HG03354 (cell line): Measurements from ENCODE around the gene ACER2.
"Not testable (repeated sequence)": the region's sequence is repeated elsewhere in the genome, so short reads cannot be mapped to it uniquely, and the experiment has no call there.

Experiments used
- ATAC-seq: cut with Tn5 transposase; IDR thresholded peaks from one replicate; pipeline ENCODE4 v1.9.1; 2021; ENCODE audit warnings: mild to moderate bottlenecking; ENCODE audit not compliant: unreplicated experiment, poor library complexity, severe bottlenecking

Gene ACER2

DNA sequence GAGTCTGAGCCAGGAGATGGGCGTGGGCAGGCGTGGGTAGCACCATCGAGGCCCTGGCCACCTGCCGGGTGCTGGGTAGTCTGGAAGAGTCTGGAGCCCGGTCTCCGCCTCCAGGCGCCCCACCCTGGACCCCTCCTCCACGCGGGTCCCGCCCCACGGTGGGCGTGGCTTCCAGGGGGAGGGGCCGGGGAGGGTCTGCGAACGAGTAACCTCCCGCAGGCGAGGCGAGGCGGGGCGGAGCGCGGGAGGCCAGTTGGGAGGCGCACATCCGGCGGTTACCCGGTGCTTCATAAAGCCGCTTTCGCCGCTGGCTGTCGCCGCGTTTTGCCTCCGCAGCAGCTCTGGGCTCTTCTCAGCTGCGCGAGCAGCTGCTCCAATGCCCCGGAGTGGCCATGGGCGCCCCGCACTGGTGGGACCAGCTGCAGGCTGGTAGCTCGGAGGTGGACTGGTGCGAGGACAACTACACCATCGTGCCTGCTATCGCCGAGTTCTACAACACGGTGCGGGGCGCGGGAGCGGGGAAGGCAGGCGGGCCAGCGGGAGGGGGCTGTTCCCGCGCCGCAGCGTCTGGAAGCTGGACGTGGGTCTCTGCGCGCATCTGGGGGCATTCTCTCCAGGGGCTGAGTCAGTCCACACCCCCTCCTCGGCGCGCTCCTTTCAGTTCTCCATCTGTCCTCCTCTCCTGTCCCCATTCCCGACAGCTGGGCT lies at the start of gene ACER2:
Gene ACER2 (plus strand): TSS at position 317 of the 708 bp plus-strand sequence. CDS start 76 bp downstream, at position 393.
- ATAC-seq: peak; percentile 95

DNA sequence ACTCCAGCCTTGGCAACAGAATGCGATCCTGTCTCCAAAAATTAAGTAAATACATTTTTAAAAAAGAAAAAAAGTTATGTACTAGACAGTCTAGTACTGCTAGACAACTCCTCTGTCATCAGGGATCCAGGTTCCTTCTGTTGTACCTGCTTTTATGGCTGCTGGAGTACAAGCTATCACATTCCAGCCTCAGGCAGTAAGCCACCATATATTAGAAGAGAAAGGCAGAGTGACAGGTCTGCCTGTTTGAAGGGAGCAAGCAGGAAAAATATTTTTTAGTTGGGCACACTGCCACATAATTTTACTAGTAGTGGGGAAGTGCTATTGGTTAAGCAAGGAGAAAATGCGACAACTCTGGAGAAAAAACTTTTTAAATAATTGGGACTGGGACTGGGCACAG lies 39.7 kb upstream of the ACER2 start:
- no peak for ATAC-seq

- no peak for ATAC-seq
Observed at GRCh38 chr9:19371942-19372341, 36.9 kb upstream of the ACER2 start.

DNA sequence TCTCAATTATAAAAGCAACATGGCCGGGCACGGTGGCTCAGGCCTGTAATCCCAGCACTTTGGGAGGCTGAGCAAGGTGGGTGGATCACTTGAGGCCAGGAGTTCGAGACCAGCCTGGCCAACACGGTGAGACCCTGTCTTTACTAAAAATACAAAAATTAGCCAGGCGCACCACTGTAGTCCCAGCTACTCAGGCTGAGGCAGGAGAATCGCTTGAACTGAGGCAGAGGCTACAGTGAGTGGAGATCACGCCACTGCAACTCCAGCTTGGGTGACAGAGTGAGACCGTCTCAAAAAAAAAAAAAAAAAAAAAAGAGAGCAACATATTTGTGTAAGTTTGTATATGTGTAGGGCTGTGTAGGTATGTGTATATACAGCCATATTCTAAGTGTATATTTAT lies 36.2 kb upstream of the ACER2 start:
- no peak for ATAC-seq

DNA sequence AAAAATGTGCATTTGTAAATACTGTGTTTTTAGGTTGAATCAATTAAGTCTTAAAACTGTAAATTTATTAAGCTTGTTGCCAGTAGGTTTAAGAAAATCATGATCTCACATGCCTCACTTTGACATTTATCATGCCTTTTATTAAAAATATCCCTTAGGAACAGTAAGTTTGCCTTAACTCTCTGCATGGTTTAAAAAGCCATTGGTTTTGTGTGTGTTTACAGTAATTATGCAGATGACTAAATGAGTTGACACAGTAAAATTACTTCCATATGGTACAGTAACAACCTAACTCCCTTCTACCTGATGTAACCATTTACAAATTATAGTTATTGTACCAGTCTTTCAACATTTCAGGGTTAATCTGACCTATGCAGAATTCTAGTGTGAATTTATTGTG lies 35.3 kb upstream of the ACER2 start:
- no peak for ATAC-seq

GRCh38 chr9:19375538-19375937 lies 33.3 kb upstream of the ACER2 start:
- no peak for ATAC-seq

GRCh38 chr9:19376931-19377330 lies 31.9 kb upstream of the ACER2 start:
- no peak for ATAC-seq

DNA sequence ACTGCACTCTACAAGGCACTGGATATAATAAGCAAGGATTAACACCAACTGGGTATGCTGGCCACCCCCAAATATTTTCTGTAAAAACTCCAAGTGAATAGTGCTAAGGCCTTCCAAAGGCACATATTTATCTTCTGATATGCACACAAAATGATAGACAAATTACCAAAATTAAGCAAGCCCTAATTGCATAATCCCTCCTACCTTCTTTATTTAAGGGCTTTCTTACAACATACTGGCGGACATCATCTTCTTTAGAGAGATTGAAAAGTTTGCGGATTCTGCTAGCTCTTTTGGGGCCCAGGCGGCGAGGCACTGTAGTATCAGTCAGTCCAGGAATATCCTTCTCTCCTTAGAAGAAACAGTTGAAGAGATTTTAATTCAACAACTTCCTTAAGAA lies 30.6 kb upstream of the ACER2 start:
- no peak for ATAC-seq

- ATAC-seq: no peak
Observed at GRCh38 chr9:19378647-19379046, 30.2 kb upstream of the ACER2 start.

DNA sequence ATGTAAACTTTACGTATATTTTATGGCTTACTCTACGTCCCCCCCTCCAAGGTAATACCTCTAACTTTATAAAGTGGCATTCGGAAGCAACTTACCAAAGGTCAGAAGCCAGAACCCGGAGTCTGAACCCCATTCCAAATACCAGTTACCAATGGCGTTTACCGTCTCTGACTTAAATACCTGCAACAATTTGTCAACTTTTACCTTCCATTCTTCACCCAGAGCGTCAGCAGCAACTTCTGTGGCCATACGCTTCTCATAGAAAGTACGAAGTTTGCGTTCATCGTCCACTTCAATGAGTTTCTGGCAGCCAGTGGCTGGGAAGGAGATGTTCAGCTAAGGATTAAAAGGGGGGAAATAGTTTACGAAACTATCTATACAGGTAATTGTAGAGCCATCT lies 29.5 kb upstream of the ACER2 start:
- no peak for ATAC-seq

DNA sequence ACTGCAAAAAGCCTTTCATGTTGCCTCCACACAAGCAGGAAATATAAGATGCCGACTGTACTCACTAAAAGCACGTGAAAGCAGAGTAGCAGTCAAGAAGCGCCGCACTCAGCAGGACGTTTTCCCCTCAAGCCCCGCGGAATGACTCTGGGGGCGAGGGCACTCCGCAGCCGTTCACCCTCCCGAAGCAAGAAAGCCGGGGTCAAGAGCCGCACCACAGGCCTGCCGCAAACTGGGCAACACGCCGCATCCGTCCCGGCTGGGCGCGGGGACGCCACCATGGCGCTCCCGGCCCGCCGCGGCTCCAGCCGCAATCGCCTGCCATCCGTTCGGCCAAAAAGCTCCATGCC lies 29.1 kb upstream of the ACER2 start:
- peak; percentile 43 for ATAC-seq

- no peak for ATAC-seq
Observed at GRCh38 chr9:19380826-19381075, 28.1 kb upstream of the ACER2 start.

- ATAC-seq: no peak
Observed at GRCh38 chr9:19381656-19382055, 27.2 kb upstream of the ACER2 start.

GRCh38 chr9:19385212-19385611 lies 23.6 kb upstream of the ACER2 start:
- not testable (repeated sequence) for ATAC-seq

- ATAC-seq: no peak
Observed at GRCh38 chr9:19385786-19386501, 22.9 kb upstream of the ACER2 start.

DNA sequence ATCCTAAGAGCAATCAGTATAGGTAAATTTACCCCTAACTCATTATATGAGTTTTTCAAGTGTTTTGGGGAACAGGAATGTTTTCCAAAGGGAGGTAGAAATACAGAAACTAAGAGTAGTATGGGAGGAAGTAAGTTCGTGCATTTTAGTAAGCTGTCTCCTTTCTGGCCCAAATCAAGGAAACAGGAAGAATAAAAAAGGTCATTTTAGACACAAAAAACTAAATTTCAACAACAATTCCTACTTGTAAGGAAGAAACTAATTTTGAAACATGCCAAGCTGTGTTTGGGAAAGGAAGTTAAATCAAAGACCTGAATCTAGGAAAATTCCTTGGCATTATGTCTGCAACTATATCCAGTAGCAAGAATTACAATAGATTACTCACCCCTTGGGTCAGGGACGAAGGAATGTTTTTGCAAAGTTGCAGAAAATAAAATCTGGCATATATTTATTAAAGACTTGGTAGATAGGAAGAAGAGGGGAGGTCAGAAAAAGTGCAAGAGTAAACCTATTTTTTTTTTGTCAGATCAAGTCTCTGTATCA lies 22.2 kb upstream of the ACER2 start:
- ATAC-seq: no peak

GRCh38 chr9:19387317-19387716 lies 21.5 kb upstream of the ACER2 start:
- no peak for ATAC-seq

GRCh38 chr9:19389539-19389938 lies 19.3 kb upstream of the ACER2 start:
- not testable (repeated sequence) for ATAC-seq

GRCh38 chr9:19397845-19398244 lies 11.0 kb upstream of the ACER2 start:
- ATAC-seq: no peak

GRCh38 chr9:19403231-19403630 lies 5.6 kb upstream of the ACER2 start:
- ATAC-seq: not testable (repeated sequence)

- no peak for ATAC-seq
Observed at GRCh38 chr9:19404283-19405075, 4.3 kb upstream of the ACER2 start.
